Neural cell (in vitro differentiated cells): ENCODE data around the gene ADD1.

Experiments
- CTCF ChIP-seq: fragments of 450-650 bp; IDR thresholded peaks from 2 replicates; pipeline ENCODE4 v1.5.1; 2014; ENCODE audit warnings: antibody characterized with exemption, mild to moderate bottlenecking, moderate library complexity; ENCODE audit not compliant: poor library complexity, severe bottlenecking
- EP300 ChIP-seq: fragments of 450-650 bp; conservative IDR thresholded peaks from 2 replicates; pipeline ENCODE4 v1.6.1; 2014; ENCODE audit warnings: antibody characterized with exemption, mild to moderate bottlenecking, moderate library complexity; ENCODE audit not compliant: poor library complexity, severe bottlenecking
- MXI1 ChIP-seq: fragments of 450-650 bp; conservative IDR thresholded peaks from 2 replicates; pipeline ENCODE4 v1.6.1; 2014; ENCODE audit warnings: antibody characterized with exemption, mild to moderate bottlenecking; ENCODE audit not compliant: poor library complexity, severe bottlenecking
- POLR2AphosphoS5 ChIP-seq: IDR thresholded peaks from 2 replicates; pipeline ENCODE4 v1.6.1; 2012
- RAD21 ChIP-seq: fragments of 450-650 bp; conservative IDR thresholded peaks from 2 replicates; pipeline ENCODE4 v1.6.1; 2014; ENCODE audit warnings: antibody characterized with exemption, mild to moderate bottlenecking, moderate library complexity
- REST ChIP-seq: IDR thresholded peaks from 2 replicates; pipeline ENCODE4 v1.6.1; 2012; ENCODE audit warnings: borderline replicate concordance
- SMC3 ChIP-seq: fragments of 450-650 bp; conservative IDR thresholded peaks from 2 replicates; pipeline ENCODE4 v1.6.1; 2014; ENCODE audit warnings: antibody characterized with exemption, mild to moderate bottlenecking, moderate library complexity; ENCODE audit not compliant: poor library complexity
- TAF1 ChIP-seq: IDR thresholded peaks from 2 replicates; pipeline ENCODE4 v1.6.1; 2012; ENCODE audit warnings: low read depth

- TF ChIP-seq CTCF (no peak), POLR2AphosphoS5 (no peak), REST (no peak), TAF1 (no peak), EP300 (no peak), SMC3 (no peak), RAD21 (no peak), MXI1 (no peak)
Measured at GRCh38 chr4:2961811-2962441, 118.3 kb downstream of the ADD1 start.
